IPS-15b (cell line): ENCODE measurements around the gene EXOSC2.

Experiments
- H3K27me3 ChIP-seq: one replicate; pipeline ENCODE4 v1.6.1; 2013; ENCODE audit warnings: low read length; ENCODE audit not compliant: control insufficient read depth, insufficient read depth
- H3K36me3 ChIP-seq: one replicate; pipeline ENCODE4 v1.6.1; 2013; ENCODE audit warnings: low read length; ENCODE audit not compliant: control insufficient read depth, insufficient read depth
- H3K4me1 ChIP-seq: one replicate; pipeline ENCODE4 v1.6.1; 2013; ENCODE audit warnings: mild to moderate bottlenecking, low read length; ENCODE audit not compliant: control insufficient read depth, insufficient read depth
- H3K4me3 ChIP-seq: one replicate; pipeline ENCODE4 v1.5.1; 2013; ENCODE audit warnings: low read depth, low read length
- H3K9ac ChIP-seq: one replicate; pipeline ENCODE4 v1.6.1; 2013; ENCODE audit warnings: low read depth, mild to moderate bottlenecking, low read length
- H3K9me3 ChIP-seq: one replicate; pipeline ENCODE4 v1.6.1; 2013; ENCODE audit warnings: mild to moderate bottlenecking, low read length; ENCODE audit not compliant: control insufficient read depth, insufficient read depth

Gene EXOSC2

DNA sequence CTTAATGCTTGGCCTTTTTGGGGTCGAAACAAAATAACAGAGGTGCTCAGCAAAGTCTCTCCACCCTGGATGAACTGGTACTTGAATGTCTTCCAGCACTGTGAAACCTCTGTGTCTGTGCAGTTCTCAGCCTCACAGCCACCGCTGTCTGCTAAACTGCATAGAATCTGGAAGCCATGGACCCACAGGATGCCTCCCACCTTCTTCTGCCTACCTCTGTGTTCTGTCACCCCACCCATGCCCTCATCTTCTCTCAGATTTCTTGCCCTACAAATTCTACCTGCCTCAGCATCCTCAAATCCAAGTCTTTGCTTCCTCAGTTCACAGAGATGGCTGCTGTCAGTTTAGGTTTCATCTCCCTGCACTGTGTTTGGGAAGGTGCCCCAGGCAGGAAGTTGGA, 35.6 kb downstream of the EXOSC2 start:
- H3K4me1 ChIP-seq: no peaks in the 10 kb centered on the region
- H3K9me3 ChIP-seq: no peaks in the 10 kb centered on the region
- H3K36me3 ChIP-seq: no peaks in the 10 kb centered on the region
- no peak overlapping the region for H3K4me3 ChIP-seq
- H3K27me3 ChIP-seq: no peaks in the 10 kb centered on the region
- no peak overlapping the region for H3K9ac ChIP-seq

DNA sequence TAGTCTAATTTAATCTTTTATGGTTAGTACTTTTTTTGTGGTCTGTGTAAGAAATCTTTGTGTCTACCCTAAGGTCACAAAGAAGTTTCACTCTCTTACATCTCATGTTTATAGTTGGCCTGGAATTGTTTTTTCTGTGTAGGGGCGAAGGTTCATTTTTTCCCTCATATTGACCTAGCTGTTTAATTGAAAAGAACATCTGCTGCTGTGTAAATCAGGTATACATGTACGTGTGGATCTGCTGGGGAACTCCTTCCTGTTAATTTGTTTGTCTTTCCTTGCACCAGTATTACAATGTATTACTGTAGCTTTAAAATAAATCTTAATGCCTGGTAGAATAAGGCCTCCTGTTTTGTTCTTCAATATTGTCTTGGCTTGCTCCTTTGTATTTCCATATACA, 37.8 kb downstream of the EXOSC2 start:
- Histone ChIP-seq H3K4me1 (no peaks in the 10 kb centered on the region), H3K27me3 (no peaks in the 10 kb centered on the region), H3K36me3 (no peaks in the 10 kb centered on the region), H3K9ac (no peak overlapping the region), H3K9me3 (no peaks in the 10 kb centered on the region), H3K4me3 (no peak overlapping the region)

- Histone ChIP-seq H3K27me3 (no peaks in the 10 kb centered on the region), H3K9ac (no peak overlapping the region), H3K36me3 (no peaks in the 10 kb centered on the region), H3K4me3 (no peak overlapping the region), H3K9me3 (no peaks in the 10 kb centered on the region), H3K4me1 (no peaks in the 10 kb centered on the region)
Observed at GRCh38 chr9:130732136-130732535, 38.6 kb downstream of the EXOSC2 start.

DNA sequence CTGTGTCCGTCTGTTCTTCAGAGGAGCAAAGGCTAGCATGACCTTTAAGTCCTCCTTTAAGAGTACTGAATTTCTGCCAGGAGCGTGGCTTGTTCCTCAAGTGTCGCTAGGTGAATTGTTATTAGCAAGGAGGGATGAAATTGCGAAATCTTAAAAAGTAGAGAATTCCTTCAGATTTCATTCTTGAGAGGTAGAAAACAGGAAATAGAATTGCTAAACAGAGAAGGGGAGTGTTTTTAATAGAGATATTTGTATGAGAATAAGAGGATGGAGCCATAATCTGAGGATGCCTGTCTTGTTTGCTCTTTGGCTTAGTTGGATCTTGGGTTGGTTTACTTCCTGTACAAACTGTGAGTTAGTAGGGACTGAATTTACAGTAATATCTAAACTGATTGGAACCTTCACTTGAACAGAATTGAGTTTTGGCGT, 39.2 kb downstream of the EXOSC2 start:
- Histone ChIP-seq H3K4me1 (no peaks in the 10 kb centered on the region), H3K9me3 (no peaks in the 10 kb centered on the region), H3K36me3 (no peaks in the 10 kb centered on the region), H3K4me3 (no peak overlapping the region), H3K9ac (no peak overlapping the region), H3K27me3 (no peaks in the 10 kb centered on the region)

GRCh38 chr9:130735566-130735965, 42.0 kb downstream of the EXOSC2 start:
- no peaks in the 10 kb centered on the region for H3K36me3 ChIP-seq

GRCh38 chr9:130736834-130737233, 43.3 kb downstream of the EXOSC2 start:
- no peaks in the 10 kb centered on the region for H3K36me3 ChIP-seq
- no peaks in the 10 kb centered on the region for H3K27me3 ChIP-seq
- H3K9ac ChIP-seq: no peak overlapping the region
- no peaks in the 10 kb centered on the region for H3K9me3 ChIP-seq
- H3K4me1 ChIP-seq: no peaks in the 10 kb centered on the region
- no peak overlapping the region for H3K4me3 ChIP-seq

More at GRCh38 chr9:130735566-130735965, 42.0 kb downstream of the EXOSC2 start:
- Histone ChIP-seq H3K9me3 (no peaks in the 10 kb centered on the region), H3K9ac (no peak overlapping the region), H3K4me3 (no peak overlapping the region), H3K27me3 (no peaks in the 10 kb centered on the region), H3K4me1 (no peaks in the 10 kb centered on the region)

DNA sequence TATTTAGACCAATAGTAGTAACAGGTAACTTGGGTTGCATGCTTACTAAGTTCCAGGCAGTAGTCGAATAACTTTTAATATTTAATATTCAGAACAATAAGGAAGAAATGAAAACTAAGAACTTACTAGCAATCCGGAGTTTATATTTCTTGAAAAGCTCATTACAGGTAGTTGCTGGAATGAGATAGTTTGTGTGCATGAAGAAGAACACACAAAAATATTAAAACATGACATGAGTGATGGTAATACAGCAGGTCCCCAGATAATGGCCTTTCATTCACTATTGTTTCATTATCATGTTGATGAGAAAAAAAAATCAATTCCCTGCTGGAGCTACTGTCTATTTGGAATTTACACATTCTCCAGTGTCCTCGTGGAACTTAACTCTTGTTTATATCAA, 44.7 kb downstream of the EXOSC2 start:
- Histone ChIP-seq H3K27me3 (no peaks in the 10 kb centered on the region), H3K36me3 (no peaks in the 10 kb centered on the region), H3K4me1 (no peaks in the 10 kb centered on the region), H3K4me3 (no peak overlapping the region), H3K9ac (no peak overlapping the region), H3K9me3 (no peaks in the 10 kb centered on the region)

- Histone ChIP-seq H3K9me3 (no peaks in the 10 kb centered on the region), H3K4me3 (no peak overlapping the region), H3K9ac (no peak overlapping the region), H3K27me3 (no peaks in the 10 kb centered on the region), H3K36me3 (no peaks in the 10 kb centered on the region), H3K4me1 (no peaks in the 10 kb centered on the region)
Observed at GRCh38 chr9:130739081-130739480, 45.5 kb downstream of the EXOSC2 start.

GRCh38 chr9:130740218-130741023, 46.8 kb downstream of the EXOSC2 start:
- H3K9ac ChIP-seq: no peak overlapping the region
- H3K36me3 ChIP-seq: no peaks in the 10 kb centered on the region
- no peaks in the 10 kb centered on the region for H3K27me3 ChIP-seq
- H3K4me3 ChIP-seq: no peak overlapping the region
- no peaks in the 10 kb centered on the region for H3K4me1 ChIP-seq
- no peaks in the 10 kb centered on the region for H3K9me3 ChIP-seq

- no peaks in the 10 kb centered on the region for H3K4me1 ChIP-seq
- H3K36me3 ChIP-seq: no peaks in the 10 kb centered on the region
- H3K4me3 ChIP-seq: no peak overlapping the region
- H3K27me3 ChIP-seq: no peaks in the 10 kb centered on the region
- H3K9me3 ChIP-seq: no peaks in the 10 kb centered on the region
- no peak overlapping the region for H3K9ac ChIP-seq
Observed at GRCh38 chr9:130741024-130741305, 47.4 kb downstream of the EXOSC2 start.

- H3K4me1 ChIP-seq: no peaks in the 10 kb centered on the region
- H3K9me3 ChIP-seq: no peaks in the 10 kb centered on the region
- H3K9ac ChIP-seq: no peak overlapping the region
- H3K27me3 ChIP-seq: no peaks in the 10 kb centered on the region
- H3K36me3 ChIP-seq: no peaks in the 10 kb centered on the region
- no peak overlapping the region for H3K4me3 ChIP-seq
Observed at GRCh38 chr9:130741831-130742449, 48.4 kb downstream of the EXOSC2 start.

- Histone ChIP-seq H3K36me3 (no peaks in the 10 kb centered on the region), H3K9ac (no peak overlapping the region), H3K27me3 (no peaks in the 10 kb centered on the region)
Observed at GRCh38 chr9:130743656-130744055, 50.1 kb downstream of the EXOSC2 start.

More at GRCh38 chr9:130743656-130744055, 50.1 kb downstream of the EXOSC2 start:
- Histone ChIP-seq H3K9me3 (no peaks in the 10 kb centered on the region), H3K4me3 (no peak overlapping the region), H3K4me1 (no peaks in the 10 kb centered on the region)
